ENCODE measurements around the gene EVA1A. TPM values are rescaled to one million over a fixed set of nuclear protein-coding genes. Genes with fewer than 3 reads are reported as not detected.

Gene EVA1A
- total RNA-seq, 4 donors from 2014 or later: not detected

DNA sequence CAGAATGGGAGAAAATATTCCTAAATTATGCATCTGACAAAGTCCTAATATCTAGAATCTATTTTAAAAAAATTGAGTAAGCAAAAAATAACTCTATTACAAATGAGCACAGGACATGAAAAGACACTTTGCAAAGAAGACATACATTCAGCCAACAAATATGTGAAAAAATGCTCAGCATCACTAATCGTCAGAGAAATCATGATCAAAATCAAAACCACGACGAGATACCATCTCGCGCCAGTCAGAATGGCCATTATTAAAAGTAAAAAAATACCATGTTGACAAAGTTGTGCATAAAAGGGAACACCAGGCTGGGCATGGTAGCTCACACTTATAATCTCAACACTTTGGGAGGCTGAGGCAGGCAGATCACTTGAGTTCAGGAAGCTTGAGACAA is 63.5 kb downstream of the EVA1A start:
- Histone ChIP-seq H3K9me3 (no peaks in the 10 kb centered on the region), H3K36me3 (no peaks in the 10 kb centered on the region), H3K4me3 (no peak overlapping the region), H3K27ac (no peak overlapping the region), H3K4me1 (no peaks in the 10 kb centered on the region), H3K27me3 (no peaks in the 10 kb centered on the region)
- in situ Hi-C loops (cut with MboI; ENCODE audit: low pct_ligation_motif_present in 1 of 4, low pct_unique_long_range_greater_than_20kb in 1 of 4, low sequenced_read_pairs in 3 of 4): no loop called here
- TF ChIP-seq POLR2AphosphoS5 (IDR thresholded peaks at IDR 0.05) (no peak), POLR2A (IDR thresholded peaks at IDR 0.05) (no peak), EP300 (IDR thresholded peaks at IDR 0.05; ENCODE audit: low read depth) (no peak)
- TF ChIP-seq, protein P1, sequence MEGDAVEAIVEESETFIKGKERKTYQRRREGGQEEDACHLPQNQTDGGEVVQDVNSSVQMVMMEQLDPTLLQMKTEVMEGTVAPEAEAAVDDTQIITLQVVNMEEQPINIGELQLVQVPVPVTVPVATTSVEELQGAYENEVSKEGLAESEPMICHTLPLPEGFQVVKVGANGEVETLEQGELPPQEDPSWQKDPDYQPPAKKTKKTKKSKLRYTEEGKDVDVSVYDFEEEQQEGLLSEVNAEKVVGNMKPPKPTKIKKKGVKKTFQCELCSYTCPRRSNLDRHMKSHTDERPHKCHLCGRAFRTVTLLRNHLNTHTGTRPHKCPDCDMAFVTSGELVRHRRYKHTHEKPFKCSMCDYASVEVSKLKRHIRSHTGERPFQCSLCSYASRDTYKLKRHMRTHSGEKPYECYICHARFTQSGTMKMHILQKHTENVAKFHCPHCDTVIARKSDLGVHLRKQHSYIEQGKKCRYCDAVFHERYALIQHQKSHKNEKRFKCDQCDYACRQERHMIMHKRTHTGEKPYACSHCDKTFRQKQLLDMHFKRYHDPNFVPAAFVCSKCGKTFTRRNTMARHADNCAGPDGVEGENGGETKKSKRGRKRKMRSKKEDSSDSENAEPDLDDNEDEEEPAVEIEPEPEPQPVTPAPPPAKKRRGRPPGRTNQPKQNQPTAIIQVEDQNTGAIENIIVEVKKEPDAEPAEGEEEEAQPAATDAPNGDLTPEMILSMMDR (IDR thresholded peaks at IDR 0.05): no peak
- WGBS, 2 donors (ENCODE audit: low coverage in 1 of 2): 76 to 77% methylated on average over 5 of the region's 5 CpGs
- intact Hi-C loops (cut with DNase I; ENCODE audit: low total_unique reads): no loop called here
- no peak for DNase-seq

DNA sequence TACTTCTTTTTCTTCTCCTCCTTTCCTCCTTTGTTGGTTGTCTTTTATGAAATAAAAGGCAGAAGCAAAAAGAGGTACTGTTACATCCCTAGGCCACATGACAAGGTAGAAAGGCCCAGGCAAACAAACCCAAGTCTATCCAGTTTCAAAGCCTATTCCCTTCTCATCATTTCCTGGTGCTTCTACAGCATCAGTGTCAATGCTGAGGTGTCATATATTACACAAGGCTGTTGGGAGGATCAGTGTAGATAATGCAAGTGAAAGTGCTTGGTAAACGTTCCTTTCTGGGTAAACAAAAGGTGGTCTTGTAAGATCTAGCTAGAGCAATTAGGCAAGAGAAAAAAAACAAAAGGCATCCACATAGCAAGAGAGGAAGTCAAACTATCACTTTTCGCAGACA is 64.9 kb downstream of the EVA1A start:
- Histone ChIP-seq H3K9me3 (no peaks in the 10 kb centered on the region), H3K27ac (no peak overlapping the region), H3K27me3 (no peaks in the 10 kb centered on the region), H3K4me1 (no peaks in the 10 kb centered on the region), H3K36me3 (no peaks in the 10 kb centered on the region), H3K4me3 (no peak overlapping the region)
- 43 to 50% methylated on average over 2 of the region's 2 CpGs for WGBS, 2 donors (ENCODE audit: low coverage in 1 of 2)
- TF ChIP-seq POLR2AphosphoS5 (IDR thresholded peaks at IDR 0.05) (no peak), EP300 (IDR thresholded peaks at IDR 0.05; ENCODE audit: low read depth) (no peak), POLR2A (IDR thresholded peaks at IDR 0.05) (no peak)
- TF ChIP-seq, protein P1 (IDR thresholded peaks at IDR 0.05): no peak
- no peak for DNase-seq
- intact Hi-C loops (cut with DNase I; ENCODE audit: low total_unique reads) (no loop called here), in situ Hi-C loops (cut with MboI; ENCODE audit: low pct_ligation_motif_present in 1 of 4, low pct_unique_long_range_greater_than_20kb in 1 of 4, low sequenced_read_pairs in 3 of 4) (no loop called here)

DNA sequence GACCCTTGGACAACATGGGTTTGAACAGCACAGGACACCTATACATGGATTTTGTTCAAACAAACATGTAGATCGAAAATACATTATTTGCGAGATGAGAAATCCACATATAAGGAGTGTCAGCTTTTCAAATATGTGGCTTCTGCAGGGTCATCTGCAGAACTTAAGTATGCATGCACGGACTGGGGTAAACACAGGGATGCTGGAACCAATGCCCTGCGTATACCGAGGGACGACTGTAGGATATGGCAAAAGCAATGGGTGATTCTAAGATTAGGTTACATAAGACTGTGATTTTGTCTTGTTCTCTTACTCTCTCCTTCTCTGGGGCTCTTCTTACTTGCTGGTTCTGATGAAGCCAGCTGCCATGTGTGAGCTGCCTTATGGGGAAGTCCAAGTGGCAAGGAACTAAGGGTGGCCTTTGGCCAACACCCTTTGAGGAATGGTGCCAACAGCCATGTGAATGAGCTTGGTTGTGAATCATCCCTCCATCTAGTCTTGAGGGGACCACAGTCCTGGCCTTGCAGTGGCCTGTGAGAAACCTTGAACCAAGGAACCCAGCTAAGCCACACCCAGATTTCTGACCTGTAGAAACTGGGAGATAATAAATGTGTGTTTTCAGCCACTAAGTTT is 66.5 kb downstream of the EVA1A start:
- TF ChIP-seq EP300 (IDR thresholded peaks at IDR 0.05; ENCODE audit: low read depth): no peak
- no peak for TF ChIP-seq POLR2A (IDR thresholded peaks at IDR 0.05)
- no peak for TF ChIP-seq POLR2AphosphoS5 (IDR thresholded peaks at IDR 0.05)
- TF ChIP-seq, protein P1 (IDR thresholded peaks at IDR 0.05): no peak

DNA sequence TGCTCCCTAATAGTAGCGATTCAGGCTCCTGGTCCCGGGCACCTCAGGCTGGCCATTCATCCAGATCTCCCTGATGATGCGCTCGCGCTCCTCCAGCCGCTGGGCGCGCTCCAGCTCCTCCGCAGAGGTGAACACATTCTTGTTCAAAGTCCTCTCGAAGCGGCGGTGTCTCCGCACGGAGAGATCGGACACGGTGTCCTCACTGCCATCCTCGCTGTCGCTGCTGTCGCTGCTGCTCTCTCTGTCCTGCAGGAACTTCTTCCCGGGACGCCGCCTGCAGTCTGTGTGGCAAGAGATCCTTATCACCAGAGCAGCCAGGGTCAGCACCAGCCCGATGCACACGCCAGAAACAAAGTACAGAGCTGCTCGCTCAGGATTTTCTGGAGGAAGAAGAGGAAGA is 67.5 kb downstream of the EVA1A start:
- H3K27me3 ChIP-seq: no peaks in the 10 kb centered on the region
- H3K9me3 ChIP-seq: no peaks in the 10 kb centered on the region
- intact Hi-C loops (cut with DNase I; ENCODE audit: low total_unique reads): no loop called here
- H3K4me3 ChIP-seq: no peak overlapping the region
- no peak for TF ChIP-seq POLR2A (IDR thresholded peaks at IDR 0.05)
- TF ChIP-seq, protein P1 (IDR thresholded peaks at IDR 0.05): no peak
- no peak overlapping the region for H3K27ac ChIP-seq
- H3K36me3 ChIP-seq: no peaks in the 10 kb centered on the region
- 88 to 90% methylated on average over 2 to 25 of the region's 25 CpGs for WGBS, 2 donors (ENCODE audit: low coverage in 1 of 2)
- no peak for DNase-seq
- no peaks in the 10 kb centered on the region for H3K4me1 ChIP-seq
- in situ Hi-C loops (cut with MboI; ENCODE audit: low pct_ligation_motif_present in 1 of 4, low pct_unique_long_range_greater_than_20kb in 1 of 4, low sequenced_read_pairs in 3 of 4): no loop called here

More for the DNA sequence above, 66.5 kb downstream of the EVA1A start:
- in situ Hi-C loops (cut with MboI; ENCODE audit: low pct_ligation_motif_present in 1 of 4, low pct_unique_long_range_greater_than_20kb in 1 of 4, low sequenced_read_pairs in 3 of 4) (no loop called here), intact Hi-C loops (cut with DNase I; ENCODE audit: low total_unique reads) (no loop called here)
- Histone ChIP-seq H3K4me3 (no peak overlapping the region), H3K27me3 (no peaks in the 10 kb centered on the region), H3K36me3 (no peaks in the 10 kb centered on the region), H3K9me3 (no peaks in the 10 kb centered on the region), H3K27ac (no peak overlapping the region), H3K4me1 (no peaks in the 10 kb centered on the region)
- 96 to 97% methylated on average over 3 to 6 of the region's 6 CpGs for WGBS, 2 donors (ENCODE audit: low coverage in 1 of 2)
- no peak for DNase-seq

Data from transverse colon (tissue), 4 donors.